ENCODE measurements around the gene RAB27A.
"Not testable (repeated sequence)": the region's sequence is repeated elsewhere in the genome, so short reads cannot be mapped to it uniquely, and the experiment has no call there.

The RAB27A gene

GRCh38 chr15:55249885-55250284 is 39.7 kb downstream of the RAB27A start:
- DNase-seq = not testable (repeated sequence)

- DNase-seq = no peak
Measured at GRCh38 chr15:55248895-55249294, 40.7 kb downstream of the RAB27A start.

- DNase-seq = no peak
Measured at GRCh38 chr15:55247766-55248427, 41.7 kb downstream of the RAB27A start.

- DNase-seq = no peak
Measured at GRCh38 chr15:55247311-55247710, 42.3 kb downstream of the RAB27A start.

- DNase-seq = no peak
Measured at GRCh38 chr15:55246567-55246966, 43.0 kb downstream of the RAB27A start.

GRCh38 chr15:55245059-55245458 is 44.6 kb downstream of the RAB27A start:
- no peak for DNase-seq

GRCh38 chr15:55241891-55242290 is 47.7 kb downstream of the RAB27A start:
- DNase-seq = no peak

- DNase-seq = no peak
Measured at GRCh38 chr15:55241186-55241585, 48.4 kb downstream of the RAB27A start.

- DNase-seq = no peak
Measured at GRCh38 chr15:55240125-55240760, 49.4 kb downstream of the RAB27A start.

- DNase-seq = no peak
Measured at GRCh38 chr15:55239440-55240124, 50.0 kb downstream of the RAB27A start.

- DNase-seq = no peak
Measured at GRCh38 chr15:55238877-55239276, 50.7 kb downstream of the RAB27A start.

GRCh38 chr15:55237219-55238130 is 52.1 kb downstream of the RAB27A start:
- DNase-seq = no peak

GRCh38 chr15:55235546-55236036 is 54.0 kb downstream of the RAB27A start:
- no peak for DNase-seq

- no peak for DNase-seq
Measured at GRCh38 chr15:55234800-55235104, 54.9 kb downstream of the RAB27A start.

GRCh38 chr15:55234104-55234799 is 55.4 kb downstream of the RAB27A start:
- no peak for DNase-seq

- DNase-seq = no peak
Measured at GRCh38 chr15:55231455-55231854, 58.2 kb downstream of the RAB27A start.

GRCh38 chr15:55230953-55231352 is 58.7 kb downstream of the RAB27A start:
- DNase-seq = no peak

GRCh38 chr15:55230051-55230670 is 59.5 kb downstream of the RAB27A start:
- no peak for DNase-seq

GRCh38 chr15:55226127-55226526 is 63.5 kb downstream of the RAB27A start:
- no peak for DNase-seq

- DNase-seq = no peak
Measured at GRCh38 chr15:55224892-55225291, 64.7 kb downstream of the RAB27A start.

- DNase-seq = no peak
Measured at GRCh38 chr15:55222588-55222987, 67.0 kb downstream of the RAB27A start.
